Fibroblast of pulmonary artery (primary cell): ENCODE results near the gene RMND5B.

Source experiments
- DNase-seq: peaks from one replicate; pipeline ENCODE4 v3.0.0-alpha.2; 2010; ENCODE audit warnings: low read depth
- H3K4me3 ChIP-seq: replicated peaks from 2 replicates; pipeline ENCODE4 v1.5.1; 2011; ENCODE audit warnings: low read depth, mild to moderate bottlenecking, control low read depth, low read length, moderate library complexity
- TF ChIP-seq, protein P1 (sequence below): IDR thresholded peaks from 2 replicates; pipeline ENCODE4 v1.5.1; 2011; ENCODE audit warnings: mild to moderate bottlenecking, control low read depth, low read length, inconsistent platforms; ENCODE audit errors: missing control alignments

The RMND5B gene

DNA sequence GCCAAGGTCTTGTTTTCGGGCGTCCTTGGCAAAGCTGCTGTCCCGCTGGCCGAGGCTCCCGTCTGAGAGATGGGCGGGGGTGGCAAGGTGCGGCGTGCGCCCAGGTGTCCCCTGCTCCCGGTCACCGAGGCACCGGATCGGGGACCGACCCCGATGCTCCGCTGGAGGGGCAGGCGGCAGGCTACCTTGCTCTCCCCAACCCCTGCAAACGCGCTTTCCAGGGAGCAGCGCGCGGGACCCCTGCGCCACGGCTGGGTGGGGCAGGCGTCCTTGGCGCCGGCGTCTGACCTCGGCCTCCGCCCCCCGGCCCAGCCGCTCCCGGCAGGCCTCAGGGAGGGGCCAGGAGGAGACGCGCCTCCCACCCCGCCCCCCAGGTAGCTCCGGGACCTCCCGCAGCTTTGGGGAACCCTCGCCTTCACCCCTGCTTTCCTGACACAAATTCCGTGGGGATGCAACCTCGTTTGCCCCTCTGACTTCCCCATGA lies 16.9 kb upstream of the RMND5B start:
- peak overlapping the region; percentile 24 for H3K4me3 ChIP-seq
- TF ChIP-seq, protein P1, sequence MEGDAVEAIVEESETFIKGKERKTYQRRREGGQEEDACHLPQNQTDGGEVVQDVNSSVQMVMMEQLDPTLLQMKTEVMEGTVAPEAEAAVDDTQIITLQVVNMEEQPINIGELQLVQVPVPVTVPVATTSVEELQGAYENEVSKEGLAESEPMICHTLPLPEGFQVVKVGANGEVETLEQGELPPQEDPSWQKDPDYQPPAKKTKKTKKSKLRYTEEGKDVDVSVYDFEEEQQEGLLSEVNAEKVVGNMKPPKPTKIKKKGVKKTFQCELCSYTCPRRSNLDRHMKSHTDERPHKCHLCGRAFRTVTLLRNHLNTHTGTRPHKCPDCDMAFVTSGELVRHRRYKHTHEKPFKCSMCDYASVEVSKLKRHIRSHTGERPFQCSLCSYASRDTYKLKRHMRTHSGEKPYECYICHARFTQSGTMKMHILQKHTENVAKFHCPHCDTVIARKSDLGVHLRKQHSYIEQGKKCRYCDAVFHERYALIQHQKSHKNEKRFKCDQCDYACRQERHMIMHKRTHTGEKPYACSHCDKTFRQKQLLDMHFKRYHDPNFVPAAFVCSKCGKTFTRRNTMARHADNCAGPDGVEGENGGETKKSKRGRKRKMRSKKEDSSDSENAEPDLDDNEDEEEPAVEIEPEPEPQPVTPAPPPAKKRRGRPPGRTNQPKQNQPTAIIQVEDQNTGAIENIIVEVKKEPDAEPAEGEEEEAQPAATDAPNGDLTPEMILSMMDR: no peak
- no peak for DNase-seq

DNA sequence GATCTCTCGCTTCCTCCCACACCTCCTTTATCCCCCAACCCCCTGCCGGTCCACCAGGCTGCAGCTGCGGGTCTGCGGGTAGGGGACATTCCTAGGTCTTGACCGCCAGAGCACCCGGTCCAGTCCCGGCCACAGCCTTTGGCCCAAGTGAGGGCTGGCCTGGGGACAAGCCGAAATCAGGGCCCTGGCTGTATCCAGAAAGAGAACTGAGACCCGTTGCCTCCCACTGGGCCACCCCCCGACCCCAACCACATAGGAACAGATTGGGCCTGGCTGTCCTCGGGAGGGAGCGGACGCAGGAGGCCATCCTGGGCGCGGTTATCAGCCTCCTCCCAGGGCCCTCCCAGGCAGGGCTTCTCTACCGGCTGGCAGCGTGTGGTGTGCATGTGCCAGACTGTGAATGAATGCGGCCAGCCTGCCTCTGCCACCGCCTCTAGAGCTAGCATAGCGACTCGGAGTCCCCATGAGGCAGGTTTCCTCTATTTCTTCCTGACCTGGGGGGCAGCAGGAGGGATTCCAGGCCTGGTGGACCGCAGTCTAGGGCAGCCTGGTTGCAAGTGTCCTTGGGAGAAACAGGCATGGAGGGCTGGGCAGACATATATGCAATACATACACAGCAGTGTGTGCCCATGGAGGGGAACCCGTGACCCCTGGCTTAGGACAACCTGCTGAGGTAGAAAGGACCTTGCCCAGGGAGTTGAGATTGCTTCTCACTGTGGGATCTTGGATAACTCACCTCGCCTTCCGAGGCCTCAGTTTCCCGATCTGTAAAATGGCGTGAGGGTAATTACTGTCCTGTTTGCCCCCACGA lies 16.3 kb upstream of the RMND5B start:
- TF ChIP-seq, protein P1: no peak
- no peak for DNase-seq
- no peak overlapping the region for H3K4me3 ChIP-seq

DNA sequence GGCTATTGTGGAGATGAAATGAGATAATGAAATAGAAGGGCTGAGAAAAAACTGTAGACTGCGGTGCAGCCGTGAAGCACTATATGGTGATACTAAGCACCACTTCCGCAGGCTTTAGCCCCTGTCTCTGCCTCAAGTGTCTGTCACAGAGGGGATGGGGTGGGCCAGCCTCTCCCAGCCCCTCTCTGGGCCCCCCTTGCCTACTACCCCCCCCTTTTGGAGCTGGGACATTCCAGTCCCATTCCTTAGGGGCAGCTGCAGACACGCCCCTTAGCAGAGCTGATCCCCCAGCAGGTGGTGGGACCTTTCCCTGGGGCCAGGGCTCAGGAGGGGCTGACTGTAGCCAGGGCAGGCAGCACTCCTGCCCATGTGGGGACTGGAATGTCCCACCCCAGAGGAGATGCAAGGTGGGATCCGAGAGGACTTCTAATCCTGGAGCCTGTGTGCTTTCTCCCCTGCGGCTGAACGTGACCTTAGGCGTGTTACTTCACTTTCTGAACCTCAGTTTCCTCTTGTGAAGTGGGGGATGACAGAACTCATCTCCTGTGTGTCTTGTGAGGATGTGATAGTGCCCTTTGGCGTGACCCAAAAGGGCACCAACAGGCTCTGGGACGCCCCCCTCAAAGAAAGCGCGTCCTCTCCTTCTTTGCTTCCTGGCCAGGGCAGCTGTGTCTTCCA lies 15.5 kb upstream of the RMND5B start:
- DNase-seq: no peak
- no peak overlapping the region for H3K4me3 ChIP-seq
- TF ChIP-seq, protein P1: no peak

DNA sequence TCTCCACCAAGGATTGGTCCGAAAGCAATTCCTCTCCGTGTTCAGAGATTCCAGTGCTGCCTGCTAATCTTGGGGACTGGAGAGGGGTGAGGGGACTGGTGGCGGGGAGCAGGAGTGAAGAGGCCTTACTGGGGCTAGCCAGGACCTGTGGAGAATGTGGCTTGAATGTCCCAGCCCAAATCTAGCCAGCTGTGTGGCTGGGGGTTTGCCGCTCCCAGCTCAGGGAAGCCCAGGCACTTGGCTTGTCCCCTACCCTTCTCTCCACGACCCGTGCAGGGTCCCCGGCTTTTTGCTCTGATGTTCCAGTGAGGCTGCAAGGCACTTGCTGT lies 15.0 kb upstream of the RMND5B start:
- TF ChIP-seq, protein P1: no peak
- no peak for DNase-seq
- H3K4me3 ChIP-seq: no peak overlapping the region

DNA sequence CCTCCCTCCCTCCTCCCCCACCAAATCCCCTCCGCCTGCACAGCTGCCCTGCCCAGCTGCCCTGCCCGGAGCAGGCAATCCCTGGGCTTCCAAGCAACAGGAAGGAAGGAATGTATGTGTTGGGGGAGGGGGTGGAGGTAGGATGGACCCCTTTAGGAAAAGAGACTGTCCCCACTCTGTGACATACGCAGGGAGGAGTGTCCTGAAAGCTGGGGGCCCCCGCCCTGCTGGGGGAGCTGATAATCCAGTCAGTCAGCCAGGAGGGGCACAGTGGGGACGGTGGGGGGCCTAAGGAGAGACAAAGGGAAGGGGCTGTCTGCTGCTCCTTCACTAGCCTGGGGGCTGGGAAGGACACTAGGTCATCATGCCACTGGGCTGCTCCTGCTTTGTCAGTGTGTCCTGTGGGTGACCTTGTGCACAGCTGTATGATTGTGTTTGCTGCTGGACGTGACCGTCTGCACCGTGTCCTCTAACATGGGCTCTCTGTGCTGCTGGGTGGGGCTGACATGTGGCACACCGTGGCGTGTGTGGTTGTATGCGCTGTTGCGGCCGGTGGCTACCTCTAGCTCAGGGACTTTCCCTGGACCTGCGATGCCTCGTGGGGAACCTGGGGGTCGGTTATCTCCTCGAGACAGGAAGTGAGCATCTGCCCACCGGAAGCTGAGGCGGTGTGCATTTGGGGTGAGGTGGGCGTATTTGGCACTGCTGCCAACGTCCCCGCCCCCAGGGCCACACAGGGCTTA lies 14.5 kb upstream of the RMND5B start:
- TF ChIP-seq, protein P1: no peak
- H3K4me3 ChIP-seq: no peak overlapping the region
- DNase-seq: no peak

DNA sequence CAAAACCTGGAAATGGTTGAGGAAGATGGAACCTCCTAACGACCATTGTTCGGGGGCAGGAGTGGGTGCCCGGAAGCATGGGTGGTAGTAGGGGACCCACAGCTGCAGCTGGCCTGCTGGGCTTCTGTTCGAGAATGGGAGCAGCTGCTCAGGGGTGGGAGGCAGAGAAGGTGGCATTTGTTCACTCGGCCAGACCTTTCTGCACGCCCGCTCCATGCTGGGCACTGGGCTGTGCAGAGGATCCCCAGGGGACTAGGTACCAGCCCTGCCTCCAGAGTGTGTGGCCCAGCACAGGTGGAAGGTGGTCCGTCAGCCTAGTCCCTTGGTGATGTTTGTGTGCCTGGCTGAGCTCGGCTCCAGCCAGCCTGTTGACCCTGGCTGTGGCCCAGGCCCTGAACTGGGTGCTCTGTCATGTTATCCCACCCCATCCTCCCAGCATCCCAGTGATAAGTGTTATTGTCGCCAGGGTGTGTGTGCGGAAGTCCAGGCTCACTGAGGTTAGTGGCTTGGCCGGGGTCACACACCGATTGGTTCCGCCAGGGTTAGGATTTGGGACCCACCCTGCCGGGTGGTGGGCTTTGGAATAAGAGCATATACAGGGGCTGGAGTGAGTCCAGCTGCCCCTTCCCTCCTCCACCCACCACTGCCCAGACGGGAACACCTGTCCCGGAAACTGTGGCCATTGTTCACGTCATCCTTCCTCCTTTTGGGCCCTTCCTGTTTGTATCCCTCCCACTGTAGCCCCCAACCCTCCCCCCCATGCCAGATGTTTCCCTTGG lies 12.7 kb upstream of the RMND5B start:
- DNase-seq: no peak
- TF ChIP-seq, protein P1: no peak
- H3K4me3 ChIP-seq: no peak overlapping the region
